Liver (tissue), 3 donors: Measurements from ENCODE around the gene RASSF7.

Source experiments
- FOXA2 ChIP-seq: IDR thresholded peaks from 2 replicates; pipeline ENCODE4 v1.6.1; 2016; ENCODE audit warnings: antibody characterized with exemption
- NR2F2 ChIP-seq: IDR thresholded peaks from 2 replicates; pipeline ENCODE4 v1.6.1; 2016; ENCODE audit warnings: antibody characterized with exemption
- RAD21 ChIP-seq, 2 donors: IDR thresholded peaks; 2 replicates each; pipeline ENCODE4 v1.6.1; 2016; ENCODE audit warnings: antibody characterized with exemption in 2 of 2, mild to moderate bottlenecking in 2 of 2
- SP1 ChIP-seq: IDR thresholded peaks from 2 replicates; pipeline ENCODE4 v1.6.1; 2018; ENCODE audit warnings: antibody characterized with exemption, mild to moderate bottlenecking
- TAF1 ChIP-seq: conservative IDR thresholded peaks from 2 replicates; pipeline ENCODE4 v1.6.1; 2016; ENCODE audit warnings: antibody characterized with exemption, mild to moderate bottlenecking
- TF ChIP-seq, protein P1 (sequence below): IDR thresholded peaks from 2 replicates; pipeline ENCODE4 v1.6.1; 2016; ENCODE audit warnings: antibody characterized with exemption, mild to moderate bottlenecking
- TF ChIP-seq, protein P2 (sequence below): fragments of 150-350 bp; IDR thresholded peaks from 2 replicates; pipeline ENCODE4 v1.5.1; 2017; ENCODE audit warnings: improper control_type of control experiment, low read depth, low read length; ENCODE audit not compliant: missing input control
- TF ChIP-seq, protein P3 (sequence below): IDR thresholded peaks from 2 replicates; pipeline ENCODE4 v1.6.1; 2016; ENCODE audit warnings: antibody characterized with exemption
- TF ChIP-seq, protein P4 (sequence below): IDR thresholded peaks from 2 replicates; pipeline ENCODE4 v1.6.1; 2016; ENCODE audit warnings: antibody characterized with exemption
- donor health status: healthy.
- donor health status: healthy.

DNA sequence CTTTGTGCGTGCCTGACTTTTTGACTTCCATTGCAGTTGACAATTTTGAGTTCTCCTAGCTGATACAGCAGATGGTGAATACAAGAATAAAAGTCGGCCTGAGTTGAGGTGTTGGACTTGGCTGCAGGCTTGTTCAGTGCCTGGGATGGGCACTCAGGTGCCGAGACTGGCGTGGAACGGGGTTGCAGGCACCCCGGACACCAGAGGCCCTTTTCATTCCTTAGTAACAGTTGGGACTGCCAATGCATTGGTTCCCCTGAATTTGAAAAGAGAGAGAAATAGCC lies 16.8 kb downstream of the RASSF7 start:
- TF ChIP-seq NR2F2 (no peak), RAD21 (IDR thresholded peaks at IDR 0.05) (no peak), FOXA2 (no peak), TAF1 (no peak), SP1 (no peak)
- TF ChIP-seq, protein P1, sequence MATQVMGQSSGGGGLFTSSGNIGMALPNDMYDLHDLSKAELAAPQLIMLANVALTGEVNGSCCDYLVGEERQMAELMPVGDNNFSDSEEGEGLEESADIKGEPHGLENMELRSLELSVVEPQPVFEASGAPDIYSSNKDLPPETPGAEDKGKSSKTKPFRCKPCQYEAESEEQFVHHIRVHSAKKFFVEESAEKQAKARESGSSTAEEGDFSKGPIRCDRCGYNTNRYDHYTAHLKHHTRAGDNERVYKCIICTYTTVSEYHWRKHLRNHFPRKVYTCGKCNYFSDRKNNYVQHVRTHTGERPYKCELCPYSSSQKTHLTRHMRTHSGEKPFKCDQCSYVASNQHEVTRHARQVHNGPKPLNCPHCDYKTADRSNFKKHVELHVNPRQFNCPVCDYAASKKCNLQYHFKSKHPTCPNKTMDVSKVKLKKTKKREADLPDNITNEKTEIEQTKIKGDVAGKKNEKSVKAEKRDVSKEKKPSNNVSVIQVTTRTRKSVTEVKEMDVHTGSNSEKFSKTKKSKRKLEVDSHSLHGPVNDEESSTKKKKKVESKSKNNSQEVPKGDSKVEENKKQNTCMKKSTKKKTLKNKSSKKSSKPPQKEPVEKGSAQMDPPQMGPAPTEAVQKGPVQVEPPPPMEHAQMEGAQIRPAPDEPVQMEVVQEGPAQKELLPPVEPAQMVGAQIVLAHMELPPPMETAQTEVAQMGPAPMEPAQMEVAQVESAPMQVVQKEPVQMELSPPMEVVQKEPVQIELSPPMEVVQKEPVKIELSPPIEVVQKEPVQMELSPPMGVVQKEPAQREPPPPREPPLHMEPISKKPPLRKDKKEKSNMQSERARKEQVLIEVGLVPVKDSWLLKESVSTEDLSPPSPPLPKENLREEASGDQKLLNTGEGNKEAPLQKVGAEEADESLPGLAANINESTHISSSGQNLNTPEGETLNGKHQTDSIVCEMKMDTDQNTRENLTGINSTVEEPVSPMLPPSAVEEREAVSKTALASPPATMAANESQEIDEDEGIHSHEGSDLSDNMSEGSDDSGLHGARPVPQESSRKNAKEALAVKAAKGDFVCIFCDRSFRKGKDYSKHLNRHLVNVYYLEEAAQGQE = no peak
- TF ChIP-seq, protein P2, sequence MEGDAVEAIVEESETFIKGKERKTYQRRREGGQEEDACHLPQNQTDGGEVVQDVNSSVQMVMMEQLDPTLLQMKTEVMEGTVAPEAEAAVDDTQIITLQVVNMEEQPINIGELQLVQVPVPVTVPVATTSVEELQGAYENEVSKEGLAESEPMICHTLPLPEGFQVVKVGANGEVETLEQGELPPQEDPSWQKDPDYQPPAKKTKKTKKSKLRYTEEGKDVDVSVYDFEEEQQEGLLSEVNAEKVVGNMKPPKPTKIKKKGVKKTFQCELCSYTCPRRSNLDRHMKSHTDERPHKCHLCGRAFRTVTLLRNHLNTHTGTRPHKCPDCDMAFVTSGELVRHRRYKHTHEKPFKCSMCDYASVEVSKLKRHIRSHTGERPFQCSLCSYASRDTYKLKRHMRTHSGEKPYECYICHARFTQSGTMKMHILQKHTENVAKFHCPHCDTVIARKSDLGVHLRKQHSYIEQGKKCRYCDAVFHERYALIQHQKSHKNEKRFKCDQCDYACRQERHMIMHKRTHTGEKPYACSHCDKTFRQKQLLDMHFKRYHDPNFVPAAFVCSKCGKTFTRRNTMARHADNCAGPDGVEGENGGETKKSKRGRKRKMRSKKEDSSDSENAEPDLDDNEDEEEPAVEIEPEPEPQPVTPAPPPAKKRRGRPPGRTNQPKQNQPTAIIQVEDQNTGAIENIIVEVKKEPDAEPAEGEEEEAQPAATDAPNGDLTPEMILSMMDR = no peak
- TF ChIP-seq, protein P3, sequence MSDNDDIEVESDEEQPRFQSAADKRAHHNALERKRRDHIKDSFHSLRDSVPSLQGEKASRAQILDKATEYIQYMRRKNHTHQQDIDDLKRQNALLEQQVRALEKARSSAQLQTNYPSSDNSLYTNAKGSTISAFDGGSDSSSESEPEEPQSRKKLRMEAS = no peak
- TF ChIP-seq, protein P4, sequence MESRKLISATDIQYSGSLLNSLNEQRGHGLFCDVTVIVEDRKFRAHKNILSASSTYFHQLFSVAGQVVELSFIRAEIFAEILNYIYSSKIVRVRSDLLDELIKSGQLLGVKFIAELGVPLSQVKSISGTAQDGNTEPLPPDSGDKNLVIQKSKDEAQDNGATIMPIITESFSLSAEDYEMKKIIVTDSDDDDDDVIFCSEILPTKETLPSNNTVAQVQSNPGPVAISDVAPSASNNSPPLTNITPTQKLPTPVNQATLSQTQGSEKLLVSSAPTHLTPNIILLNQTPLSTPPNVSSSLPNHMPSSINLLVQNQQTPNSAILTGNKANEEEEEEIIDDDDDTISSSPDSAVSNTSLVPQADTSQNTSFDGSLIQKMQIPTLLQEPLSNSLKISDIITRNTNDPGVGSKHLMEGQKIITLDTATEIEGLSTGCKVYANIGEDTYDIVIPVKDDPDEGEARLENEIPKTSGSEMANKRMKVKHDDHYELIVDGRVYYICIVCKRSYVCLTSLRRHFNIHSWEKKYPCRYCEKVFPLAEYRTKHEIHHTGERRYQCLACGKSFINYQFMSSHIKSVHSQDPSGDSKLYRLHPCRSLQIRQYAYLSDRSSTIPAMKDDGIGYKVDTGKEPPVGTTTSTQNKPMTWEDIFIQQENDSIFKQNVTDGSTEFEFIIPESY = no peak
